ENCODE results near the gene OR1D5.

OR1D5 gene

GRCh38 chr17:3035968-3036280 lies 27.5 kb downstream of the OR1D5 start:
- DNase-seq (ENCODE audit: low read depth): no peak
- TF ChIP-seq CTCF (IDR thresholded peaks at IDR 0.05; ENCODE audit: low read depth, low read length) (no peak), POLR2A (IDR thresholded peaks at IDR 0.05; ENCODE audit: extremely low read depth, insufficient read length) (no peak), MYC (IDR thresholded peaks at IDR 0.05; ENCODE audit: low read depth, low read length) (no peak), MAX (IDR thresholded peaks at IDR 0.05; ENCODE audit: low read depth, low read length) (no peak)
- no peak overlapping the region for H3K4me3 ChIP-seq (ENCODE audit: low read depth, low read length)

GRCh38 chr17:3035256-3035967 lies 28.0 kb downstream of the OR1D5 start:
- H3K4me3 ChIP-seq (ENCODE audit: low read depth, low read length): no peak overlapping the region
- TF ChIP-seq MYC (IDR thresholded peaks at IDR 0.05; ENCODE audit: low read depth, low read length): no peak
- TF ChIP-seq CTCF (IDR thresholded peaks at IDR 0.05; ENCODE audit: low read depth, low read length): no peak
- no peak for TF ChIP-seq MAX (IDR thresholded peaks at IDR 0.05; ENCODE audit: low read depth, low read length)
- no peak for TF ChIP-seq POLR2A (IDR thresholded peaks at IDR 0.05; ENCODE audit: extremely low read depth, insufficient read length)

GRCh38 chr17:3034578-3034920 lies 28.9 kb downstream of the OR1D5 start:
- DNase-seq (ENCODE audit: low read depth): no peak
- H3K4me3 ChIP-seq (ENCODE audit: low read depth, low read length): no peak overlapping the region
- TF ChIP-seq POLR2A (IDR thresholded peaks at IDR 0.05; ENCODE audit: extremely low read depth, insufficient read length) (no peak), MAX (IDR thresholded peaks at IDR 0.05; ENCODE audit: low read depth, low read length) (no peak), MYC (IDR thresholded peaks at IDR 0.05; ENCODE audit: low read depth, low read length) (no peak), CTCF (IDR thresholded peaks at IDR 0.05; ENCODE audit: low read depth, low read length) (no peak)

More at GRCh38 chr17:3035256-3035967, 28.0 kb downstream of the OR1D5 start:
- no peak for DNase-seq (ENCODE audit: low read depth)

- TF ChIP-seq CTCF (IDR thresholded peaks at IDR 0.05; ENCODE audit: low read depth, low read length) (no peak), MAX (IDR thresholded peaks at IDR 0.05; ENCODE audit: low read depth, low read length) (no peak), MYC (IDR thresholded peaks at IDR 0.05; ENCODE audit: low read depth, low read length) (no peak), POLR2A (IDR thresholded peaks at IDR 0.05; ENCODE audit: extremely low read depth, insufficient read length) (no peak)
- no peak overlapping the region for H3K4me3 ChIP-seq (ENCODE audit: low read depth, low read length)
Measured at GRCh38 chr17:3033741-3034577, 29.4 kb downstream of the OR1D5 start.

GRCh38 chr17:3033248-3033640 lies 30.2 kb downstream of the OR1D5 start:
- no peak overlapping the region for H3K4me3 ChIP-seq (ENCODE audit: low read depth, low read length)
- no peak for TF ChIP-seq MYC (IDR thresholded peaks at IDR 0.05; ENCODE audit: low read depth, low read length)
- TF ChIP-seq CTCF (IDR thresholded peaks at IDR 0.05; ENCODE audit: low read depth, low read length): no peak
- TF ChIP-seq MAX (IDR thresholded peaks at IDR 0.05; ENCODE audit: low read depth, low read length): no peak
- no peak for TF ChIP-seq POLR2A (IDR thresholded peaks at IDR 0.05; ENCODE audit: extremely low read depth, insufficient read length)
- DNase-seq (ENCODE audit: low read depth): no peak

More at GRCh38 chr17:3033741-3034577, 29.4 kb downstream of the OR1D5 start:
- no peak for DNase-seq (ENCODE audit: low read depth)
